Right kidney (tissue), 1 donor: ENCODE data around the gene CSNK1E.
A peak's percentile ranks its signal among the peaks of the same experiment; 100 is the strongest.

Source experiments
- DNase-seq: peaks from one replicate; pipeline ENCODE4 v3.0.0-alpha.2; 2016

The CSNK1E gene

GRCh38 chr22:38250643-38251340 is 66.4 kb downstream of the CSNK1E start:
- no peak for DNase-seq

- no peak for DNase-seq
Measured at GRCh38 chr22:38249803-38250642, 67.2 kb downstream of the CSNK1E start.

- DNase-seq: no peak
Measured at GRCh38 chr22:38249301-38249700, 67.9 kb downstream of the CSNK1E start.

DNA sequence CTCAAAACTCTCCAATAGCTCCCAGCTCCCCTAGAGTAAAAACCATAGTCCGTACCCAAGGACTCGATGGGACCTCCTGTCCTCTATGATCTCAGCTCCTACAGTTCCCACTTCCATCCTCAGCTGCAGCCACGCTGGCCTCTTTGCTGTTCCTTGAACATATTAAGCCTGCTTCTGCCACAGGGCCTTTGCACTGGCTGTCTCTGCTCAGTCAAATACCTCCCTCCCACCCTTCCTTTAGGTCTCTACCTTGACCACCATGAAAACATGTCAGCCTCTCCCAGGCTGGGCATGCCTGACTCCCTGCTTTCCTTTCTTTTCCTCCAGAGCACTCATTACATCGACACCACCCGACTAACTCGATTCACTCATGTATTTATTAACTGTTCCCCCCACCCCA is 69.0 kb downstream of the CSNK1E start:
- no peak for DNase-seq

DNA sequence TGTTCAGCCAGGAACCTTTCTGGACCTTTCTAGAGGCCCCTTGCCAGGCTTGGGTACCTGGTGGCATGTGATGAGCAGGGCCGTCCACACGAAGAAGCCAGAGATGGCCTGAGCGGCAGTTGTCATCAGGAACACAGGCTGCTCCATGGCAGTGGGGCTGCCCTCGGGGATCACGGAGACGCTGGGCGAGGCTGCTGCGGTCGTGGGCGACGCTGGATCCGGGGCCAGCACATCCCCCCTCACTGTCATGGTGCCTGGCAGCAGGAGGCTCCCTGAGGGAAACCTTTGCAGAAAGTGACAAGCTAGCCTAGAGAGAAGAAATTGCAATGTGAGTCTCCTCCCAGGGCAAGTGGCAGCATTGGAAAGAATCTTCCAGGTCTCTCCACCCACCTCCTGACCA is 69.5 kb downstream of the CSNK1E start:
- DNase-seq: no peak

GRCh38 chr22:38246692-38247091 is 70.5 kb downstream of the CSNK1E start:
- no peak for DNase-seq

GRCh38 chr22:38246046-38246658 is 71.1 kb downstream of the CSNK1E start:
- DNase-seq: no peak

GRCh38 chr22:38244106-38244505 is 73.1 kb downstream of the CSNK1E start:
- DNase-seq: no peak

GRCh38 chr22:38243007-38243765 is 74.0 kb downstream of the CSNK1E start:
- peak; percentile 48 for DNase-seq

DNA sequence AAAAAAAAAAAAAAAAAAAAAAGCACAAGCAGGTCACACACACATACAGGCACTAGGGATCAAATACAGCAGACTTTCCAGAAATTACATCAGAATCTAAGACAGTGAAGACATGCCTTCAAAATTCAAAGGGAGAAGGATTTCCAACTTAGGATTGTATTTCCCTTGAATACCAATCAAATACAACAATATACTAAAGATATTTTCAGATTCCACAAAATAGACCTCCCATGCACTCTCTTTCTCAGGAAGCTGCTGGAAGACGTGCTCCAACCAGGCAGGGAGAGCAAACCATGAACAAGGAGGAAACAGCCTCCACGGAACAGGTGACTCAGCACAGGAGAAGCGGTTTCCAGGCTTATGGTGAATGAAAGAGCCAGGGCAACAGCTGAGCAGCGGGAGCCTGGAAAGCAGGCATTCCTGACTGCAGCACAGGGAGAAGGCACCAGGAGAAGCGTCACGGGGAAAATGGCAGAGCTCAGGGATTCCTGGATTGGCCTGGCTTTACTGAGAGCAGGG is 76.4 kb downstream of the CSNK1E start:
- DNase-seq: no peak
